Naive thymus-derived CD4-positive, alpha-beta T cell (primary cell): ENCODE data around the gene MYLK4. TPM values are rescaled to one million over a fixed set of nuclear protein-coding genes. Genes with fewer than 3 reads are reported as not detected.

Experiments used
- ATAC-seq: fragments of 150-1000 bp; cut with Tn5 transposase; 2 replicates; pipeline ENCODE4 v1.10.0; 2021; ENCODE audit warnings: mild to moderate bottlenecking, moderate library complexity
- CTCF ChIA-PET: fragments of 350-600 bp; sonication (Branson Sonifier 250); formaldehyde crosslinking; loops from one replicate; lab custom pipeline; 2021; ENCODE audit warnings: antibody characterized with exemption; lab: Charles Lee
- POLR2A ChIA-PET: fragments of 350-600 bp; sonication (Branson Sonifier 250); formaldehyde crosslinking; loops from one replicate; lab custom pipeline; 2021; ENCODE audit warnings: antibody characterized with exemption, inconsistent platforms; lab: Charles Lee
- DNase-seq, 9 donors: peaks; one replicate each; pipeline versions ENCODE4 v3.0.0 to v3.0.0-alpha.2; 2020 to 2022; ENCODE audit warnings: mixed read lengths in 1 of 9
- H3K27ac ChIP-seq: one replicate; pipeline ENCODE4 v1.7.0; 2013; ENCODE audit warnings: mild to moderate bottlenecking, low read depth, low read length, moderate library complexity
- H3K27me3 ChIP-seq, 2 donors: one replicate each; pipeline ENCODE4 v1.7.0; 2013; ENCODE audit warnings: low read length in 2 of 2, mild to moderate bottlenecking in 2 of 2, moderate library complexity in 2 of 2; ENCODE audit not compliant: control insufficient read depth in 2 of 2, insufficient read depth in 2 of 2
- H3K36me3 ChIP-seq, 3 experiments: 1 replicate in 2 of 3; 2 replicates in 1 of 3; pipeline ENCODE4 v1.7.0; 2013; ENCODE audit warnings: low read length in 3 of 3, mild to moderate bottlenecking in 3 of 3, moderate library complexity in 1 of 3; ENCODE audit not compliant: insufficient read depth in 3 of 3, control insufficient read depth in 2 of 3
- H3K4me1 ChIP-seq, 2 donors: one replicate each; pipeline ENCODE4 v1.7.0; 2013; ENCODE audit warnings: low read length in 2 of 2, mild to moderate bottlenecking in 2 of 2, moderate library complexity in 1 of 2; ENCODE audit not compliant: control insufficient read depth in 2 of 2, insufficient read depth in 2 of 2
- H3K4me3 ChIP-seq: 2 replicates; pipeline ENCODE4 v1.7.0; 2013; ENCODE audit warnings: mild to moderate bottlenecking, low read length
- H3K9me3 ChIP-seq, 3 experiments: 1 replicate in 2 of 3; 2 replicates in 1 of 3; pipeline ENCODE4 v1.7.0; 2013; ENCODE audit warnings: low read length in 3 of 3; ENCODE audit not compliant: control insufficient read depth in 2 of 3
- H3K27ac Mint-ChIP-seq, 9 donors: one replicate each; pipeline ENCODE4 v1.8.0; 2020 to 2022; ENCODE audit warnings: mixed read lengths in 9 of 9, mild to moderate bottlenecking in 8 of 9, moderate library complexity in 5 of 9, inconsistent platforms in 2 of 9
- H3K27me3 Mint-ChIP-seq, 5 donors: one replicate each; pipeline ENCODE4 v1.8.0; 2021 to 2022; ENCODE audit warnings: mixed read lengths in 5 of 5, mild to moderate bottlenecking in 1 of 5
- H3K36me3 Mint-ChIP-seq, 5 donors: one replicate each; pipeline ENCODE4 v1.8.0; 2020 to 2022; ENCODE audit warnings: mixed read lengths in 5 of 5, mild to moderate bottlenecking in 3 of 5, inconsistent platforms in 1 of 5
- H3K4me1 Mint-ChIP-seq, 7 donors: one replicate each; pipeline ENCODE4 v1.8.0; 2020 to 2022; ENCODE audit warnings: mixed read lengths in 7 of 7, mild to moderate bottlenecking in 3 of 7, inconsistent platforms in 1 of 7
- H3K4me3 Mint-ChIP-seq, 10 donors: one replicate each; pipeline ENCODE4 v1.8.0; 2020 to 2022; ENCODE audit warnings: mild to moderate bottlenecking in 10 of 10, mixed read lengths in 10 of 10, moderate library complexity in 6 of 10, inconsistent platforms in 2 of 10
- H3K9me3 Mint-ChIP-seq, 11 donors: one replicate each; pipeline ENCODE4 v1.8.0; 2020 to 2022; ENCODE audit warnings: mixed read lengths in 11 of 11, mild to moderate bottlenecking in 4 of 11, inconsistent platforms in 1 of 11, moderate library complexity in 1 of 11
- intact Hi-C, 2 donors: fragments of 100-400 bp; cut with micrococcal nuclease; formaldehyde crosslinking; loops; one replicate each; pipeline ENCODE4 v1.15.1; 2023
- polyA plus RNA-seq, 2 donors: library from polyadenylated mRNA; unstranded; fragments of 300-500 nt; fragmentation: Illumina TruSeq; gene quantifications; one replicate each; pipeline ENCODE4 v1.2.3, GENCODE V29; 2021
- total RNA-seq, 6 experiments: library from RNA in 5 of 6; stranded (reverse) in 5 of 6; gene quantifications; 1 replicate in 5 of 6; 2 replicates in 1 of 6; pipeline ENCODE4 v1.2.3 and lab custom pipeline; 2021 to 2026

MYLK4 gene
- total RNA-seq (1 to 10 TPM in 1 of 5 experiments, under 1 TPM in 4; 0.24 to 1.6 (median 0.44) TPM), polyA plus RNA-seq (under 1 TPM in 1 of 2 donors, not detected in 1; 0.23 TPM), total RNA-seq (lab: John Stamatoyannopoulos, UW) (1.7 reads per million, percentile 7 among the genes with 10 or more reads in this experiment)

DNA sequence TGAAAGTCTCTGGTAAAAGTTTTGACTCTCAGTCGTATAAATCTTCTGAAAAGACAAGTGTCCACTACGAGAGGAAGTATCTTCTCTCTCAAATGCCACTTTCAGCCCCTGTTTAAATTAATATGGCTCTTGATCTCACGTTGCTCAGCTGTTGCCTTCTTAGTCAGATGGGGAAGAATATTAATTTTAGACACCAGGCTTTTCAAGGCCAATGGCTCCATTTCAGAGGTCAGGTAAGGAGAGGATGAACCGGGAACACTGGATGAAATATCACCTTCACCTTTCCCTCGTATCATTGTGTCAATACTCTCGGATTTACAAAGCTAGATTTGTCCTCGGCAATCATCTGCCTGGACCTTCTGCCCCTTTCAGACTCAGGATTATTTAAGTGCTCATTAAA is at the start of gene MYLK4:
Gene MYLK4 (minus strand): TSS at position 91 of the 400 bp plus-strand sequence. CDS start 1,628 bp downstream, outside the sequence.
- intact Hi-C loops = loop anchor here (1.0 to 2.0 kb wide), 4 partner anchors 10 to 1155 kb away; no protein-coding TSS in a partner anchor
- Mint-ChIP-seq H3K27ac (no peak within 1 kb of the TSS), H3K9me3 (no peaks in the 10 kb centered on the region), H3K4me1 (peaks cover 0 to 9% (median 3%) of the 10 kb centered on the region in 7 donors), H3K27me3 (peaks cover 18 to 73% (median 19%) of the 10 kb centered on the region in 5 donors), H3K4me3 (no peak within 1 kb of the TSS), H3K36me3 (no peaks in the 10 kb centered on the region)
- Histone ChIP-seq H3K4me1 (no peaks in the 10 kb centered on the region), H3K27ac (no peak within 1 kb of the TSS), H3K36me3 (no peaks in the 10 kb centered on the region), H3K9me3 (no peaks in the 10 kb centered on the region), H3K27me3 (no peaks in the 10 kb centered on the region), H3K4me3 (no peak within 1 kb of the TSS)
- POLR2A ChIA-PET = interaction anchor here (1.8 kb wide), 1 partner anchor 12 kb away, joined by 4 read pairs; no protein-coding TSS in a partner anchor
- DNase-seq (no peak), ATAC-seq (no peak)
- CTCF ChIA-PET = interaction anchor here (0.8 to 3.9 kb wide), 9 partner anchors 9 to 1155 kb away, joined by 3 to 29 read pairs (median 5); no protein-coding TSS in a partner anchor

DNA sequence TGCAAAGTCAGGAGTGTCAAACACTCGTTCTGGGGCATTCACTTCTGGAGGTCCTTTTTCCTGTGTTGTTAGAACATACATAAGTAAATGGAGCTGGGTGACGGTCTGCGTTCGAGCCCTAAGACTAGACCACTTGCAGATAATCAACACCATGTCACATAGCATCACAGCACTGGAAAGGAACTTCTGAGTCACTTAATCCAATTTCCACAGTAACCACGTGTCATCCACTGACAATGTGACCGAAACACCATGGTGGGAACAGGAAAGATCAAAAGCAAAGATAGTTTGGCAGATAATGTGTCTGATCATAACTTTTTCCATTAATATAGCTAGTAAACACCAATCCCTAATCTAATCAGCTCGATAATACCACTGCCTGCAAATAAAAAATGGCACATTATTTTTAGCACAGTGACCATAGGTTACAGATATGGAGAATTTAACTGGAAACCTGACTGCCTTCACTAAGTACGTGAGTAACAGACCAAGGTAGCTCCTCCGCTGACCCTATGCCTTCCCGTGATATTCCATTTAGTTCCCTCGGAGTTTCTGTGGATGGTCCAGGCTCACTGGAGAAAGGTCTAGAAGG is 49.3 kb upstream of the MYLK4 start:
- CTCF ChIA-PET = no interaction called here

DNA sequence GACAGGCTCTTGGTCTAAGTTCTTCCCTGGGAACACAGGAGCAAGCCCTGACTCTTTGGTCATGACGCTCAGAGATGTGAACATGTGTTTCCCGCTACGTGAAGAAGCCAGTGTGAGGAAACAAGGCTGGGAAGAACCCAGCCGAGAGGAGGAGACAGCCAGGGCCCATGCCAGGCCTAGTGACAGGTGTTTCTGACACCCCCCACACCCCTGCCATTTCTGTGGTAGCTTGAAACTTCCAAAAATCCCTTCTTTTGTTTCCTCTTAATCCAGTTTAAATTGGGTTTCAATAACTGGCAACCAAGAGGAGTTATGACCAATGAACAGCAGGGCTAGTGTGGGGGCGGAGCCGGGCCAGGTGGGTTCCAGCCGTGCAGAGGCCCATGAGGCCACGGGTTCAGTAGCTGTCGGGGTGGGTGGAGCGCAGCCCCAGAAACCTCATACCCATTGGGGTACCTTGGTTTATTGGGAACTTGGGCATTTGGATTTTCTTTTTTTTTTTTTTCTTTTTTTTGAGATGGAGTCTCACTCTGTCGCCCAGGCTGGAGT is 47.9 kb upstream of the MYLK4 start:
- POLR2A ChIA-PET = no interaction called here
- intact Hi-C loops = no loop called here
- peaks cover 3% of the 10 kb centered on the region in 2 donors for H3K4me1 ChIP-seq
- H3K27me3 ChIP-seq = no peaks in the 10 kb centered on the region
- ATAC-seq = no peak
- CTCF ChIA-PET = interaction anchor here (0.6 to 1.2 kb wide), 2 partner anchors 11 to 15 kb away, joined by 3 to 4 read pairs; no protein-coding TSS in a partner anchor
- Mint-ChIP-seq H3K27me3 (no peaks in the 10 kb centered on the region), H3K4me3 (no peak overlapping the region), H3K9me3 (peaks cover 0 to 2% (median 0%) of the 10 kb centered on the region in 11 donors), H3K4me1 (peaks cover 12 to 37% (median 19%) of the 10 kb centered on the region in 7 donors), H3K27ac (peak overlapping the region in 2 of 9 donors; percentile 10 to 12), H3K36me3 (peaks cover 0 to 7% (median 0%) of the 10 kb centered on the region in 5 donors)
- no peaks in the 10 kb centered on the region for H3K36me3 ChIP-seq
- H3K27ac ChIP-seq = no peak overlapping the region
- H3K4me3 ChIP-seq = no peak overlapping the region
- H3K9me3 ChIP-seq = no peaks in the 10 kb centered on the region
- DNase-seq = no peak

More for the DNA sequence above, 49.3 kb upstream of the MYLK4 start:
- no peaks in the 10 kb centered on the region for H3K36me3 ChIP-seq
- H3K27me3 Mint-ChIP-seq = no peaks in the 10 kb centered on the region
- no peak for DNase-seq
- ATAC-seq = peak; percentile 34
- no peaks in the 10 kb centered on the region for H3K9me3 Mint-ChIP-seq
- no peaks in the 10 kb centered on the region for H3K4me1 ChIP-seq
- H3K27ac ChIP-seq = no peak overlapping the region
- POLR2A ChIA-PET = interaction anchor here (0.5 to 1.4 kb wide), 2 partner anchors 41 to 240 kb away, joined by 3 read pairs; no protein-coding TSS in a partner anchor
- no peak overlapping the region for H3K4me3 Mint-ChIP-seq
- H3K4me1 Mint-ChIP-seq = peaks cover 5 to 29% (median 12%) of the 10 kb centered on the region in 7 donors
- intact Hi-C loops = no loop called here
- H3K27me3 ChIP-seq = no peaks in the 10 kb centered on the region
- H3K36me3 Mint-ChIP-seq = peaks cover 0 to 4% (median 0%) of the 10 kb centered on the region in 5 donors
- no peaks in the 10 kb centered on the region for H3K9me3 ChIP-seq
- no peak overlapping the region for H3K4me3 ChIP-seq
- H3K27ac Mint-ChIP-seq = peak overlapping the region in 2 of 9 donors; percentile 42 to 55

DNA sequence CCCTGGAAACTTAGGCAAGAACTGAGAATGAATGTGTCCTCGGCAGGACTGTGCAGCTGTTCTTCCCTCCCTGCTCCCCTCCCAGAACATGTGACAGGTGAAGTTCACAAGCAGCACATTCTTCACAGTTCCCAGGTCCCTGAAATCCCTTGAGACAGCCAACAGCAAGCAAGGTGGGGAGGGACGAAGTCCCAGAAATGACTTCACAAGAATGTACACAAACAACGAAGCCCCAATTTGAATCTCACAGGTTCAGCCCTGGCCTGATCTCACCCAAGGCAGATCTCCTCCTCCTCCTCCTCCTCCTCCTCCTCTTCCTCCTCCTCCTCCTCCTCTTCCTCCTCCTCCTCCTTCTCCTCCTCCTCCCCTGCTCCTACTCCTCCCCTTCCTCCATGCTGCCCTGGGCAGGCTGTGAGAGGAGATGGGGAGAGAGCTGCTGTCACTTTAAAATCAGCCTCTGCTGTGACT is 46.9 kb upstream of the MYLK4 start:
- Histone ChIP-seq H3K27ac (no peak overlapping the region), H3K36me3 (no peaks in the 10 kb centered on the region), H3K27me3 (no peaks in the 10 kb centered on the region), H3K9me3 (no peaks in the 10 kb centered on the region), H3K4me3 (no peak overlapping the region), H3K4me1 (peaks cover 12 to 14% of the 10 kb centered on the region in 2 donors)
- DNase-seq (no peak), ATAC-seq (no peak)
- Mint-ChIP-seq H3K27me3 (no peaks in the 10 kb centered on the region), H3K4me1 (peaks cover 22 to 47% (median 29%) of the 10 kb centered on the region in 7 donors), H3K36me3 (peaks cover 0 to 7% (median 0%) of the 10 kb centered on the region in 5 donors), H3K4me3 (no peak overlapping the region), H3K9me3 (peaks cover 0 to 2% (median 0%) of the 10 kb centered on the region in 11 donors), H3K27ac (peak overlapping the region in 3 of 9 donors; percentile 1 to 81 (median 10))
- intact Hi-C loops = no loop called here
- POLR2A ChIA-PET = interaction anchor here (0.6 kb wide), 1 partner anchor 11 kb away, joined by 5 read pairs; no protein-coding TSS in a partner anchor
- CTCF ChIA-PET = interaction anchor here (1.2 kb wide), 1 partner anchor 14 kb away, joined by 3 read pairs; no protein-coding TSS in a partner anchor

DNA sequence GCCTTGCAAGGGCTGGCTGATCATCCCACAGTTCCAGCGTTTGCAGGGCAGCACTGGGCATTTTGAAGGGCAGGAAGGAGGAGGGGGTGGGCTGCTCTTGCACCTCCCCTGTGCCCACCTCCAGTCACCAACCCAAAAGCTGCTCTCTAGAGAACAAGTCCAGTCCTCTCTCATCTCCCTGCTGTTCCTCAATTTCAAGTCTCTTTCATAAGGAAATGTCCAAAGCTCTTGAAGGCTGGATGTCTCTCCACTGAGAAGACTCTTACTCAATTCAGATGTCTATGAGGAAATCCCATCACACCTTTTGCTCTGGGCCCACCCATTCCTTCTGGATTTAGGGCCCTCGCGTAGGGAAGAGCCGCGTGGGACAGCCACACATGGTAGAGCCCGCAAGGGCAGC is 46.1 kb upstream of the MYLK4 start:
- no peak overlapping the region for H3K27ac ChIP-seq
- peaks cover 28 to 54% (median 32%) of the 10 kb centered on the region in 7 donors for H3K4me1 Mint-ChIP-seq
- ChIA-PET POLR2A (no interaction called here), CTCF (interaction anchor here (0.8 kb wide), 1 partner anchor 38 kb away, joined by 3 read pairs; no protein-coding TSS in a partner anchor)
- H3K4me1 ChIP-seq = peaks cover 15 to 19% of the 10 kb centered on the region in 2 donors
- H3K36me3 ChIP-seq = no peaks in the 10 kb centered on the region
- no peaks in the 10 kb centered on the region for H3K27me3 Mint-ChIP-seq
- intact Hi-C loops = no loop called here
- ATAC-seq (no peak), DNase-seq (no peak)
- H3K9me3 Mint-ChIP-seq = peaks cover 0 to 2% (median 0%) of the 10 kb centered on the region in 11 donors
- H3K9me3 ChIP-seq = no peaks in the 10 kb centered on the region
- H3K36me3 Mint-ChIP-seq = peaks cover 0 to 7% (median 0%) of the 10 kb centered on the region in 5 donors
- no peak overlapping the region for H3K4me3 Mint-ChIP-seq
- no peak overlapping the region for H3K4me3 ChIP-seq
- peak overlapping the region in 1 of 9 donors; percentile 71 for H3K27ac Mint-ChIP-seq
- H3K27me3 ChIP-seq = no peaks in the 10 kb centered on the region

DNA sequence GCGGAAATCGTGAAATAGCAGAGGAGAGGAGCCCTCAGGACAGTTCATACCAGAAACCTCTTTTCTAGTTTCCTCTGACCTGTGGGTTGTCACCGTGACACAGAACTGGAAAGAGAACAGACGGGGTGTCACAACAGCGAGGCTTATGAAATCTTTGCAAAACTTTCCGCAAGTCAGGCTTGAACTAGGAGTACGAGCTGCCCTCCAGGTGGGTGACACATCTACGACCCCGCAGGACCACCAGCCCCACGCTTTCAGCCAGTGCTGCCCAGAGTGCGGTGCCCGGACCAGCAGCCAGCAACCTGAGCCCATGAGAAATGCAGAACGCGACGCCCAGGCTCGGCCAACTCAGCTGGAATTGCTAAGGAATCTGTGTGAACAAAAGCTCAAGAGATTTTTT is 45.2 kb upstream of the MYLK4 start:
- H3K4me3 ChIP-seq = no peak overlapping the region
- H3K27me3 ChIP-seq = no peaks in the 10 kb centered on the region
- Mint-ChIP-seq H3K27ac (no peak overlapping the region), H3K36me3 (peaks cover 0 to 9% (median 0%) of the 10 kb centered on the region in 5 donors), H3K27me3 (no peaks in the 10 kb centered on the region), H3K4me1 (peaks cover 34 to 62% (median 37%) of the 10 kb centered on the region in 7 donors), H3K4me3 (no peak overlapping the region), H3K9me3 (peaks cover 0 to 2% (median 0%) of the 10 kb centered on the region in 11 donors)
- H3K36me3 ChIP-seq = no peaks in the 10 kb centered on the region
- intact Hi-C loops = no loop called here
- ChIA-PET POLR2A (interaction anchor here (1.1 kb wide), 1 partner anchor 271 kb away, joined by 4 read pairs; no protein-coding TSS in a partner anchor), CTCF (interaction anchor here (0.7 kb wide), 1 partner anchor 28 kb away, joined by 3 read pairs; no protein-coding TSS in a partner anchor)
- DNase-seq (no peak), ATAC-seq (peak; percentile 37)
- no peak overlapping the region for H3K27ac ChIP-seq
- peaks cover 15 to 19% of the 10 kb centered on the region in 2 donors for H3K4me1 ChIP-seq
- H3K9me3 ChIP-seq = no peaks in the 10 kb centered on the region
